WERI-Rb-1 (cell line): ENCODE data around the gene FBXL3.

Experiments used
- DNase-seq: peaks from one replicate; pipeline ENCODE4 v3.0.0-alpha.2; 2020
- H3K27ac ChIP-seq: fragments of 250-450 bp; sonication (Bioruptor Pico); 2 replicates; pipeline ENCODE4 v1.5.1; 2020; ENCODE audit warnings: mild to moderate bottlenecking, moderate library complexity
- H3K27me3 ChIP-seq: fragments of 250-450 bp; sonication (Bioruptor Pico); 2 replicates; pipeline ENCODE4 v1.5.1; 2021; ENCODE audit warnings: mild to moderate bottlenecking, low read depth, moderate library complexity; ENCODE audit not compliant: insufficient read depth, severe bottlenecking
- H3K36me3 ChIP-seq: fragments of 250-450 bp; sonication (Bioruptor Pico); 2 replicates; pipeline ENCODE4 v1.5.1; 2020; ENCODE audit warnings: mild to moderate bottlenecking, moderate library complexity
- H3K4me3 ChIP-seq: 2 replicates; pipeline ENCODE4 v1.5.1; 2011; ENCODE audit warnings: low read depth, mild to moderate bottlenecking, control low read depth, low read length
- H3K9me3 ChIP-seq: fragments of 250-450 bp; sonication (Bioruptor Pico); 2 replicates; pipeline ENCODE4 v1.5.1; 2021; ENCODE audit warnings: mild to moderate bottlenecking, moderate library complexity; ENCODE audit not compliant: severe bottlenecking
- TF ChIP-seq, protein P1 (sequence below): IDR thresholded peaks from 2 replicates; pipeline ENCODE4 v1.5.1; 2011; ENCODE audit warnings: low read depth, mild to moderate bottlenecking, control low read depth, inconsistent platforms, low read length

Gene FBXL3

DNA sequence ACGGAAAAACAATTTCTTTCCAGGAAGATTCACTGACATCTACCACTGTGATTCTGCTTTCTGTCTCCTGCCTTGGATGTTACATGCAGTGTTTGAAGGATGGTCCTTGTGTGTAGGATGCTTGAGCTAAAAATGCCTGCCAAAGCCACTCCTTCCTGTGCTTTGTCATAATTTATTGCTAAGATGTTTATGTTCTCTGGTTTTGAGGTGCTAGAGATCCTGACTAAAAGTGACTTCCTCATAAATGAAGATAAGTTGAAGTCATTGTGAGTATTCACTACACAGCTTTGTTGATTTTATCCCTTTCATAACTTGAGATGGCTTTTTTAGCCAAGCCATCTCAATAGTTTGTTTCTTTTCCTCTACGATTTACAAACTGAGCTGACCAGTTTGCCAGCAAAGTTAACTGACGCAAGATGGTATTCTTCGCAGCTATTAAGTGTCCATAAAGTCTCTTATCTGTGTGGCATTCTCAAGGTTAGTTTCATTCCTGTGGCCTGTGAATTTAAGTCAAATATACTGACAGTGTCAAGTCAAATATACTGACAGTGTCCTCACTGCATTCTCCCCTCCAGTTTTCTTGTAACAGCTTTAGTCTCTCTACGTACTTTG, 15.7 kb upstream of the FBXL3 start:
- TF ChIP-seq, protein P1, sequence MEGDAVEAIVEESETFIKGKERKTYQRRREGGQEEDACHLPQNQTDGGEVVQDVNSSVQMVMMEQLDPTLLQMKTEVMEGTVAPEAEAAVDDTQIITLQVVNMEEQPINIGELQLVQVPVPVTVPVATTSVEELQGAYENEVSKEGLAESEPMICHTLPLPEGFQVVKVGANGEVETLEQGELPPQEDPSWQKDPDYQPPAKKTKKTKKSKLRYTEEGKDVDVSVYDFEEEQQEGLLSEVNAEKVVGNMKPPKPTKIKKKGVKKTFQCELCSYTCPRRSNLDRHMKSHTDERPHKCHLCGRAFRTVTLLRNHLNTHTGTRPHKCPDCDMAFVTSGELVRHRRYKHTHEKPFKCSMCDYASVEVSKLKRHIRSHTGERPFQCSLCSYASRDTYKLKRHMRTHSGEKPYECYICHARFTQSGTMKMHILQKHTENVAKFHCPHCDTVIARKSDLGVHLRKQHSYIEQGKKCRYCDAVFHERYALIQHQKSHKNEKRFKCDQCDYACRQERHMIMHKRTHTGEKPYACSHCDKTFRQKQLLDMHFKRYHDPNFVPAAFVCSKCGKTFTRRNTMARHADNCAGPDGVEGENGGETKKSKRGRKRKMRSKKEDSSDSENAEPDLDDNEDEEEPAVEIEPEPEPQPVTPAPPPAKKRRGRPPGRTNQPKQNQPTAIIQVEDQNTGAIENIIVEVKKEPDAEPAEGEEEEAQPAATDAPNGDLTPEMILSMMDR = no peak
- no peaks in the 10 kb centered on the region for H3K36me3 ChIP-seq
- H3K27me3 ChIP-seq = no peaks in the 10 kb centered on the region
- H3K9me3 ChIP-seq = no peaks in the 10 kb centered on the region
- H3K27ac ChIP-seq = no peak overlapping the region
- no peak overlapping the region for H3K4me3 ChIP-seq
- DNase-seq = no peak

DNA sequence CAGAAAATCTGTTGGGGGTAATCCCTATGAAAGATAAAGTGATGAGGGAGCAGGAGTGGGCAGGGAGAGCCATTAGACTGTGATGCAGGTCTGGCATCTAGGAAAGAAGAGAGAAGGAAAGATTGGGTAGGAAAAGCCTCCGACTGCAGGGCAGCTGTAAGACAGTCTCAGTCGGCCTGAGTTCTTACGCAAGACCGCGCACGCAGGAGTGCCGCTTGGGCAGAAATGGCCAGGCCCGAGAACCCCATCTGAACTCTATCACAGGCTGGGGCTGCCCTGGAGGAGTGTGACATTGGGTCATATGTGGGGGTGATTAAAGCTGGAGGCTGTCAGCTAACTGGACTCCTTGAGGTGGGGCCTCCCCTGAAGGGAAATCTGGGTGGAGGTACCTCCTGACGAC, 13.9 kb upstream of the FBXL3 start:
- H3K36me3 ChIP-seq = no peaks in the 10 kb centered on the region
- peak; percentile 42 for DNase-seq
- H3K4me3 ChIP-seq = peak overlapping the region; percentile 9
- TF ChIP-seq, protein P1 = no peak
- no peaks in the 10 kb centered on the region for H3K9me3 ChIP-seq
- no peaks in the 10 kb centered on the region for H3K27me3 ChIP-seq
- peak overlapping the region; percentile 67 for H3K27ac ChIP-seq

DNA sequence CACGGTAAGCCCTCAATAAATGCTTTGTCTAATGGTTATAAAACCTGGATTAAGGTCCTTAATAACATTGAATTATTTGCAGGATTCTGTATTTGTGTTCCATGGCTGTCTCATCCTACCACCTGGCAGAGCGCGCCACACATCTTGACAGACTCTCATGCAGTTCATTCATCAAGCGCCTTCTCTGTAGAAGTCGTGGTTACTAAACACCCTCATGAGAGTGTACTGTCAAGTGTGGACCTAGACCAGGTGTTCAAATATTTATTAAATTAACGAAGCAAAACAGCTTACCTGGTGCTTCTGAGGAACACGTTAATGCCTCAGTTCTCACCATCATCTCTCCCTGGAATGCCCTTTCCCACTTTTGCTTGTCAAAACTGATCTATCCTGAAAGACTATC, 13.1 kb upstream of the FBXL3 start:
- H3K27ac ChIP-seq = peak overlapping the region; percentile 67; the same call in 1 of the 2 replicates
- no peaks in the 10 kb centered on the region for H3K9me3 ChIP-seq
- DNase-seq = no peak
- H3K4me3 ChIP-seq = peak overlapping the region; percentile 9; the same call in 1 of the 2 replicates
- TF ChIP-seq, protein P1 = no peak
- no peaks in the 10 kb centered on the region for H3K36me3 ChIP-seq
- H3K27me3 ChIP-seq = no peaks in the 10 kb centered on the region

DNA sequence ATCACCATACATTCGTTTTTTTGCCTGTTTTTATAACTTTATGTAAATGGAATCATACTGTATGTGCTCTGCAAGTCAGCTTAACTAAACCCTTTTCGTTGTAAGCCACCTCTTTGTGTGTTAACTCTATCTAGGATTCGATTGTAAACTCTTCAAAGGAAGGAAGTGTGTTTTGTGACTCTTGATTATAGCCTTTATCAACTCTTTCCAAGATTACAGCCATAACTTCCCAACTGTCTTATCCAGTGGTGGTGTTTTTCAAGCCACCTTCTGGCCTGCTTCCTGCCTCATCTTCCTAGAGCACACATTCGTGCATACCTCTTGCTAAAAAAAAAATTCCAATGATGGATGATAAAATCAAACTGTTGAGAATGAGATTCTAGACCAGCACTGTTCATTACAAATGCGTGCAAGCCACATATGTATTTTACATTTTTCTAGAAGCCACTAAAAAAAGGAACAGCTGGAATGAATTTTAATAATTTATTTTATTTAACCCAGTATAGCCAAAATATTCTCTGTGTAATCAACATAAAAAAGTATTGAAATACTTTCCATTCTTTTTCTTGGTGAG, 12.0 kb upstream of the FBXL3 start:
- H3K27me3 ChIP-seq = no peaks in the 10 kb centered on the region
- no peak for DNase-seq
- no peaks in the 10 kb centered on the region for H3K9me3 ChIP-seq
- TF ChIP-seq, protein P1 = no peak
- peak overlapping the region; percentile 25; the same call in 1 of the 2 replicates for H3K27ac ChIP-seq
- H3K4me3 ChIP-seq = no peak overlapping the region
- no peaks in the 10 kb centered on the region for H3K36me3 ChIP-seq

DNA sequence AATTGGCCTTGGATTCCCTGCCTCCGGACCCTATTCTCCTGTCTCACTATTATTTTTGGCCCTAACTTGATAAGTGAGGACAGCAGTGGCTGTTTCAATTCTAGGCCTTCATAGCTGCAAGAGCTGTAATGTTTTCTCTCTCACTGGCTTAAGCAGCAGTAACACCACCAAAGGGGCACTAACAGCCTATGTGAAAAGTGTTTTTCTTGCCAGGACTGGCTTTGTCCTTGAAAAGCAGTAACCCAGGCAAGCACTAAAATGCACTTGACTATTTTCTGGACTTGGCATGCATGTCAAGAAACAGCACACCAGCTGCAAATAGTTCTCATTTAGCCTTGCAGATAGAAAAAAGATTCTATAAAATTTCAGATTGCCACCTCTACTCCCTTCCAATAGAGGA, 9.3 kb upstream of the FBXL3 start:
- H3K4me3 ChIP-seq = no peak overlapping the region
- no peaks in the 10 kb centered on the region for H3K27me3 ChIP-seq

More for the DNA sequence above, 9.3 kb upstream of the FBXL3 start:
- TF ChIP-seq, protein P1 = no peak
- no peak overlapping the region for H3K27ac ChIP-seq
- H3K9me3 ChIP-seq = no peaks in the 10 kb centered on the region
- DNase-seq = no peak
- no peaks in the 10 kb centered on the region for H3K36me3 ChIP-seq
